HCT116 (cell line): ENCODE measurements around the gene ACAP3. TPM values are rescaled to one million over a fixed set of nuclear protein-coding genes. Genes with fewer than 3 reads are reported as not detected.

Experiments used
- ATAC-seq: fragments of 200-7000 bp; cut with Tn5 transposase; 2 replicates; pipeline ENCODE4 v1.9.1; 2020; ENCODE audit warnings: mild to moderate bottlenecking, moderate library complexity
- BruUV-seq: library from RNA; stranded (reverse); fragments of 400-500 nt; replicated peaks from 2 replicates; lab custom pipeline; 2021; lab: Mats Ljungman, UMichigan
- CTCF ChIA-PET: fragments of 300-600 bp; sonication (Branson Sonifier 250); formaldehyde crosslinking; loops from one replicate; lab custom pipeline; 2021; ENCODE audit warnings: antibody characterized with exemption; lab: Charles Lee
- POLR2A ChIA-PET: fragments of 300-600, 350-600 bp; sonication (Branson Sonifier 250); formaldehyde crosslinking; loops from one replicate; lab custom pipeline; 2021; ENCODE audit warnings: antibody characterized with exemption; lab: Charles Lee
- RAD21 ChIA-PET, 2 experiments: fragments of 300-600 bp; sonication (Branson Sonifier 250); formaldehyde crosslinking; loops; one replicate each; lab custom pipeline; 2023; ENCODE audit warnings: low total read pairs in 2 of 2; ENCODE audit not compliant: uncharacterized antibody in 2 of 2, unreplicated experiment in 2 of 2, low non-redundant PET in 1 of 2; lab: Charles Lee
- DNase-seq: peaks from one replicate; pipeline ENCODE4 v3.0.0-alpha.2; 2010; ENCODE audit warnings: low read depth, low spot score
- H2AFZ ChIP-seq: fragments of 200-600 bp; shearing (Covaris generic), sonication (generic); 2 replicates; pipeline ENCODE4 v1.6.1; 2017; ENCODE audit warnings: low read depth, mixed run types, mixed read lengths, antibody characterized with exemption, low read length; ENCODE audit not compliant: poor library complexity, severe bottlenecking
- H3K27ac ChIP-seq: 2 replicates; pipeline ENCODE4 v1.5.1; 2012; ENCODE audit warnings: low read depth, low read length
- H3K27me3 ChIP-seq: fragments of 200-600 bp; sonication (generic); 2 replicates; pipeline ENCODE4 v1.6.1; 2016; ENCODE audit warnings: mixed run types, low read length, mixed read lengths; ENCODE audit not compliant: insufficient read depth
- H3K36me3 ChIP-seq, 2 experiments: fragments of 200-500 bp in 1 of 2; fragments of 200-600 bp in 1 of 2; sonication (Bioruptor generic) in 1 of 2; sonication (generic) in 1 of 2; 2 replicates each; pipeline versions ENCODE4 v1.5.1 to v1.6.1; 2014 to 2016; ENCODE audit warnings: low read length in 2 of 2, inconsistent platforms in 1 of 2, mixed read lengths in 1 of 2, mixed run types in 1 of 2; ENCODE audit not compliant: insufficient read depth in 2 of 2, control insufficient read depth in 1 of 2
- H3K4me1 ChIP-seq, 2 experiments: fragments of 200-600 bp in 1 of 2; sonication (generic) in 1 of 2; 2 replicates each; pipeline versions ENCODE4 v1.5.1 to v1.6.1; 2012 to 2017; ENCODE audit warnings: low read length in 2 of 2, inconsistent platforms in 1 of 2, mild to moderate bottlenecking in 1 of 2, mixed read lengths in 1 of 2, mixed run types in 1 of 2, moderate library complexity in 1 of 2; ENCODE audit not compliant: insufficient read depth in 2 of 2, control insufficient read depth in 1 of 2
- H3K4me2 ChIP-seq: fragments of 200-600 bp; sonication (generic); 2 replicates; pipeline ENCODE4 v1.6.1; 2017; ENCODE audit warnings: mixed run types, low read length, mixed read lengths
- H3K4me3 ChIP-seq, 2 experiments: fragments of 200-600 bp in 1 of 2; sonication (generic) in 1 of 2; replicated peaks in 1 of 2; 2 replicates each; pipeline ENCODE4 v1.5.1; 2011 to 2016; ENCODE audit warnings: low read length in 2 of 2, control low read depth in 1 of 2, low read depth in 1 of 2, mild to moderate bottlenecking in 1 of 2, mixed read lengths in 1 of 2, mixed run types in 1 of 2
- H3K79me2 ChIP-seq: fragments of 200-600 bp; sonication (generic); 2 replicates; pipeline ENCODE4 v1.6.1; 2017; ENCODE audit warnings: mild to moderate bottlenecking, mixed run types, low read length, moderate library complexity, mixed read lengths; ENCODE audit not compliant: insufficient read depth
- H3K9ac ChIP-seq: fragments of 200-600 bp; sonication (generic); 2 replicates; pipeline ENCODE4 v1.6.1; 2016; ENCODE audit warnings: low read length, mixed read lengths
- H3K9me2 ChIP-seq: fragments of 200-600 bp; sonication (generic), shearing (Covaris generic); 2 replicates; pipeline ENCODE4 v1.6.1; 2017; ENCODE audit warnings: mixed run types, mild to moderate bottlenecking, moderate library complexity; ENCODE audit not compliant: insufficient read depth
- H3K9me3 ChIP-seq, 2 experiments: fragments of 200-500 bp in 1 of 2; fragments of 200-600 bp in 1 of 2; sonication (Bioruptor generic) in 1 of 2; sonication (generic) in 1 of 2; 2 replicates each; pipeline ENCODE4 v1.6.1; 2014 to 2017; ENCODE audit warnings: low read length in 2 of 2, mixed read lengths in 2 of 2, inconsistent platforms in 1 of 2, low read depth in 1 of 2, mild to moderate bottlenecking in 1 of 2, mixed run types in 1 of 2, moderate library complexity in 1 of 2; ENCODE audit not compliant: control insufficient read depth in 1 of 2, insufficient read depth in 1 of 2
- H4K20me1 ChIP-seq: fragments of 200-600 bp; sonication (generic), shearing (Covaris generic); 2 replicates; pipeline ENCODE4 v1.6.1; 2017; ENCODE audit warnings: mixed run types, mild to moderate bottlenecking, moderate library complexity; ENCODE audit not compliant: insufficient read depth
- ATF3 ChIP-seq: IDR thresholded peaks from 2 replicates; pipeline ENCODE4 v1.6.1; 2012
- CBX3 ChIP-seq: IDR thresholded peaks from 2 replicates; pipeline ENCODE4 v1.6.1; 2012; ENCODE audit warnings: low read depth
- CEBPB ChIP-seq: IDR thresholded peaks from 2 replicates; pipeline ENCODE4 v1.6.1; 2012; ENCODE audit warnings: low read depth
- CTCF ChIP-seq, 3 experiments: fragments of 200-600 bp in 1 of 3; sonication (generic) in 1 of 3; IDR thresholded peaks in 2 of 3; conservative IDR thresholded peaks in 1 of 3; 2 replicates each; pipeline ENCODE4 v1.5.1; 2012 to 2017; ENCODE audit warnings: low read depth in 2 of 3, low read length in 2 of 3, antibody characterized with exemption in 1 of 3, borderline replicate concordance in 1 of 3, control low read depth in 1 of 3, mild to moderate bottlenecking in 1 of 3, mixed read lengths in 1 of 3, mixed run types in 1 of 3, moderate library complexity in 1 of 3; ENCODE audit not compliant: insufficient read depth in 1 of 3
- EGR1 ChIP-seq: IDR thresholded peaks from 2 replicates; pipeline ENCODE4 v1.6.1; 2012; ENCODE audit warnings: low read depth
- JUND ChIP-seq: IDR thresholded peaks from 2 replicates; pipeline ENCODE4 v1.6.1; 2012
- POLR2AphosphoS5 ChIP-seq: IDR thresholded peaks from 2 replicates; pipeline ENCODE4 v1.6.1; 2011; ENCODE audit warnings: mild to moderate bottlenecking, low read depth, low read length, moderate library complexity
- SIN3A ChIP-seq: IDR thresholded peaks from 2 replicates; pipeline ENCODE4 v1.6.1; 2012; ENCODE audit warnings: low read depth
- ZFX ChIP-seq: fragments of 450-650 bp; IDR thresholded peaks from 2 replicates; pipeline ENCODE4 v1.6.1; 2017
- intact Hi-C: fragments of 100-400 bp; cut with micrococcal nuclease; formaldehyde crosslinking; loops from 2 replicates; pipeline ENCODE4 v1.10.0; 2022
- total RNA-seq: library from RNA; stranded (reverse); gene quantifications from one replicate; pipeline ENCODE4 v1.2.1, GENCODE V29; 2021; ENCODE audit not compliant: unreplicated experiment

ACAP3 gene
- total RNA-seq, 1 experiment from 2014 or later, result 38.8 TPM

GRCh38 chr1:1322418-1322817, 14.7 kb upstream of the ACAP3 start:
- POLR2A ChIA-PET, result no interaction called here
- H3K36me3 ChIP-seq, result peaks cover 4 to 13% of the 10 kb centered on the region in 2 experiments; a peak in 2 of 4 replicates
- H3K4me2 ChIP-seq, result no peak overlapping the region

More at GRCh38 chr1:1322418-1322817, 14.7 kb upstream of the ACAP3 start:
- intact Hi-C loops, result no loop called here
- Histone ChIP-seq H3K9ac (no peak overlapping the region), H3K9me3 (no peaks in the 10 kb centered on the region), H3K4me1 (peaks cover 30 to 47% of the 10 kb centered on the region in 2 experiments), H3K9me2 (no peaks in the 10 kb centered on the region), H2AFZ (no peak overlapping the region), H3K79me2 (peaks cover 84% of the 10 kb centered on the region), H3K27ac (no peak overlapping the region), H3K4me3 (no peak overlapping the region)
- DNase-seq, result no peak
- no TSS peak for BruUV-seq
- TF ChIP-seq POLR2AphosphoS5 (no peak), EGR1 (no peak), JUND (no peak), CBX3 (no peak), ATF3 (no peak), ZFX (no peak), CTCF (IDR thresholded peaks at IDR 0.05 in 2 of 3, conservative IDR thresholded peaks at IDR 0.05 in 1 of 3; ENCODE audit: borderline replicate concordance in 1 of 3, insufficient read depth in 1 of 3, low read depth in 2 of 3, low read length in 2 of 3) (no peak), CEBPB (no peak), SIN3A (no peak)
- TF ChIP-seq, all 23 proteins: peak for 0
- no peak for ATAC-seq
- CTCF ChIA-PET, result no interaction called here
- Histone ChIP-seq H4K20me1 (peaks cover 10% of the 10 kb centered on the region; the same call in 1 of the 2 replicates), H3K27me3 (no peaks in the 10 kb centered on the region)
- RAD21 ChIA-PET, result no interaction called here
